ENCODE data around the gene PDZRN4.

The PDZRN4 gene

GRCh38 chr12:41459111-41459905 is 271.2 kb downstream of the PDZRN4 start:
- TF ChIP-seq CTCF (IDR thresholded peaks at IDR 0.05; ENCODE audit: low read depth, low read length), result no peak
- DNase-seq (ENCODE audit: extremely low read depth, low read depth), result no peak

GRCh38 chr12:41459906-41460214 is 271.7 kb downstream of the PDZRN4 start:
- DNase-seq (ENCODE audit: extremely low read depth, low read depth), result no peak
- TF ChIP-seq CTCF (IDR thresholded peaks at IDR 0.05; ENCODE audit: low read depth, low read length), result no peak

GRCh38 chr12:41460906-41461305 is 272.8 kb downstream of the PDZRN4 start:
- TF ChIP-seq CTCF (IDR thresholded peaks at IDR 0.05; ENCODE audit: low read depth, low read length), result no peak
- no peak for DNase-seq (ENCODE audit: extremely low read depth, low read depth)

- TF ChIP-seq CTCF (IDR thresholded peaks at IDR 0.05; ENCODE audit: low read depth, low read length), result no peak
- DNase-seq (ENCODE audit: extremely low read depth, low read depth), result no peak
These were observed 274.2 kb downstream of the PDZRN4 start for GRCh38 chr12:41462312-41462711.

GRCh38 chr12:41465526-41465925 is 277.4 kb downstream of the PDZRN4 start:
- no peak for TF ChIP-seq CTCF (IDR thresholded peaks at IDR 0.05; ENCODE audit: low read depth, low read length)
- DNase-seq (ENCODE audit: extremely low read depth, low read depth), result no peak

GRCh38 chr12:41466300-41466699 is 278.2 kb downstream of the PDZRN4 start:
- no peak for DNase-seq (ENCODE audit: extremely low read depth, low read depth)

GRCh38 chr12:41466802-41467201 is 278.7 kb downstream of the PDZRN4 start:
- TF ChIP-seq CTCF (IDR thresholded peaks at IDR 0.05; ENCODE audit: low read depth, low read length), result no peak
- no peak for DNase-seq (ENCODE audit: extremely low read depth, low read depth)

More at GRCh38 chr12:41466300-41466699, 278.2 kb downstream of the PDZRN4 start:
- TF ChIP-seq CTCF (IDR thresholded peaks at IDR 0.05; ENCODE audit: low read depth, low read length), result no peak

All from AG09319 (cell line).